H9 (cell line): ENCODE results near the gene DDIAS. TPM values are rescaled to one million over a fixed set of nuclear protein-coding genes. Genes with fewer than 3 reads are reported as not detected.

Source experiments
- DNase-seq: peaks from one replicate; pipeline ENCODE4 v3.0.0-alpha.2; 2017
- H2AFZ ChIP-seq: one replicate; pipeline ENCODE4 v1.6.1; 2013; ENCODE audit warnings: mild to moderate bottlenecking, low read length, control low read depth, moderate library complexity
- H2AK5ac ChIP-seq: 2 replicates; pipeline ENCODE4 v1.6.1; 2013; ENCODE audit warnings: low read length, control low read depth, mixed read lengths; ENCODE audit not compliant: insufficient read length
- H2BK120ac ChIP-seq: one replicate; pipeline ENCODE4 v1.6.1; 2013; ENCODE audit warnings: low read depth, mild to moderate bottlenecking, low read length, control low read depth, inconsistent platforms; ENCODE audit not compliant: poor library complexity, severe bottlenecking
- H2BK12ac ChIP-seq: 2 replicates; pipeline ENCODE4 v1.6.1; 2013; ENCODE audit warnings: low read length, control low read depth, mixed read lengths, low read depth; ENCODE audit not compliant: insufficient read length
- H2BK15ac ChIP-seq: 2 replicates; pipeline ENCODE4 v1.6.1; 2013; ENCODE audit warnings: low read depth, low read length, control low read depth
- H2BK20ac ChIP-seq: one replicate; pipeline ENCODE4 v1.6.1; 2013; ENCODE audit warnings: low read depth, mild to moderate bottlenecking, low read length, control low read depth, inconsistent platforms; ENCODE audit not compliant: poor library complexity, severe bottlenecking
- H2BK5ac ChIP-seq: 2 replicates; pipeline ENCODE4 v1.6.1; 2013; ENCODE audit warnings: low read length, control low read depth, mixed read lengths; ENCODE audit not compliant: insufficient read length
- H3K14ac ChIP-seq: 2 replicates; pipeline ENCODE4 v1.6.1; 2013; ENCODE audit warnings: low read length, control low read depth; ENCODE audit not compliant: insufficient read depth
- H3K18ac ChIP-seq: 2 replicates; pipeline ENCODE4 v1.6.1; 2013; ENCODE audit warnings: low read depth, mild to moderate bottlenecking, mixed read lengths, low read length, control low read depth; ENCODE audit not compliant: insufficient read length
- H3K23ac ChIP-seq: 2 replicates; pipeline ENCODE4 v1.6.1; 2013; ENCODE audit warnings: low read length, control low read depth, mixed read lengths, low read depth; ENCODE audit not compliant: insufficient read length
- H3K23me2 ChIP-seq: 2 replicates; pipeline ENCODE4 v1.6.1; 2013; ENCODE audit warnings: low read depth, mild to moderate bottlenecking, mixed read lengths, low read length, control low read depth; ENCODE audit not compliant: insufficient read length, poor library complexity, severe bottlenecking
- H3K27ac ChIP-seq: 2 replicates; pipeline ENCODE4 v1.5.1; 2013; ENCODE audit warnings: low read length, control low read depth, mixed read lengths, low read depth; ENCODE audit not compliant: insufficient read length
- H3K27me3 ChIP-seq: 2 replicates; pipeline ENCODE4 v1.6.1; 2013; ENCODE audit warnings: low read length, control low read depth, inconsistent platforms; ENCODE audit not compliant: insufficient read depth
- H3K4ac ChIP-seq: 2 replicates; pipeline ENCODE4 v1.6.1; 2013; ENCODE audit warnings: low read depth, mild to moderate bottlenecking, control low read depth, inconsistent platforms, low read length, moderate library complexity
- H3K4me1 ChIP-seq: 2 replicates; pipeline ENCODE4 v1.6.1; 2013; ENCODE audit warnings: low read length, control low read depth, inconsistent platforms; ENCODE audit not compliant: insufficient read depth
- H3K4me2 ChIP-seq: 2 replicates; pipeline ENCODE4 v1.6.1; 2013; ENCODE audit warnings: low read length, control low read depth, mixed read lengths; ENCODE audit not compliant: insufficient read length, insufficient read depth
- H3K56ac ChIP-seq: 2 replicates; pipeline ENCODE4 v1.6.1; 2013; ENCODE audit warnings: low read depth, mild to moderate bottlenecking, mixed read lengths, low read length, control low read depth; ENCODE audit not compliant: insufficient read length
- H3K79me1 ChIP-seq: 2 replicates; pipeline ENCODE4 v1.6.1; 2013; ENCODE audit warnings: low read depth, mild to moderate bottlenecking, moderate library complexity, low read length, control low read depth, inconsistent platforms; ENCODE audit not compliant: insufficient read depth, poor library complexity, severe bottlenecking
- H3K79me2 ChIP-seq: 2 replicates; pipeline ENCODE4 v1.6.1; 2013; ENCODE audit warnings: low read length, control low read depth, inconsistent platforms; ENCODE audit not compliant: insufficient read depth
- H3K9ac ChIP-seq: 2 replicates; pipeline ENCODE4 v1.6.1; 2013; ENCODE audit warnings: low read length, control low read depth, mixed read lengths; ENCODE audit not compliant: insufficient read length; ENCODE audit errors: extremely low read depth
- H3K9me3 ChIP-seq: one replicate; pipeline ENCODE4 v1.6.1; 2013; ENCODE audit warnings: low read depth, low read length, inconsistent platforms; ENCODE audit not compliant: control insufficient read depth
- H3T11ph ChIP-seq: one replicate; pipeline ENCODE4 v1.6.1; 2013; ENCODE audit warnings: mild to moderate bottlenecking, low read length, control low read depth, inconsistent platforms
- H4K20me1 ChIP-seq: one replicate; pipeline ENCODE4 v1.6.1; 2013; ENCODE audit not compliant: control insufficient read depth, insufficient read length, insufficient read depth
- H4K5ac ChIP-seq: 2 replicates; pipeline ENCODE4 v1.6.1; 2013; ENCODE audit warnings: low read depth, mild to moderate bottlenecking, mixed read lengths, low read length, control low read depth; ENCODE audit not compliant: insufficient read length
- H4K8ac ChIP-seq: replicated peaks from 2 replicates; pipeline ENCODE4 v1.6.1; 2013; ENCODE audit warnings: low read length, control low read depth, mixed read lengths, low read depth; ENCODE audit not compliant: insufficient read length
- H4K91ac ChIP-seq: 2 replicates; pipeline ENCODE4 v1.6.1; 2013; ENCODE audit warnings: low read depth, mild to moderate bottlenecking, moderate library complexity, mixed read lengths, low read length, control low read depth; ENCODE audit not compliant: insufficient read length
- H3K27ac Mint-ChIP-seq, 3 experiments: 2 replicates in 2 of 3; 3 replicates in 1 of 3; pipeline ENCODE4 v1.8.0; 2020 to 2021; ENCODE audit warnings: mixed read lengths in 3 of 3, mild to moderate bottlenecking in 1 of 3, moderate library complexity in 1 of 3
- H3K27me3 Mint-ChIP-seq: 2 replicates; pipeline ENCODE4 v1.8.0; 2021; ENCODE audit warnings: low read depth, mild to moderate bottlenecking, moderate library complexity, mixed read lengths
- H3K36me3 Mint-ChIP-seq, 3 experiments: 2 replicates in 2 of 3; 3 replicates in 1 of 3; pipeline ENCODE4 v1.8.0; 2020 to 2021; ENCODE audit warnings: low read depth in 3 of 3, mixed read lengths in 3 of 3; ENCODE audit not compliant: insufficient read depth in 1 of 3
- H3K4me1 Mint-ChIP-seq, 2 experiments: 2 replicates each; pipeline ENCODE4 v1.8.0; 2020; ENCODE audit warnings: mixed read lengths in 2 of 2
- H3K4me3 Mint-ChIP-seq, 2 experiments: 2 replicates in 1 of 2; 3 replicates in 1 of 2; pipeline ENCODE4 v1.8.0; 2020 to 2021; ENCODE audit warnings: mild to moderate bottlenecking in 2 of 2, mixed read lengths in 2 of 2, moderate library complexity in 1 of 2
- H3K9me3 Mint-ChIP-seq, 2 experiments: 2 replicates in 1 of 2; 3 replicates in 1 of 2; pipeline ENCODE4 v1.8.0; 2020; ENCODE audit warnings: mild to moderate bottlenecking in 2 of 2, mixed read lengths in 2 of 2, moderate library complexity in 1 of 2
- CTCF ChIP-seq: fragments of 200-600 bp; sonication (generic); conservative IDR thresholded peaks from 3 replicates; pipeline ENCODE4 v1.8.0; 2021; ENCODE audit warnings: antibody characterized with exemption, mild to moderate bottlenecking
- total RNA-seq: library from RNA; stranded (reverse); gene quantifications from 2 replicates; pipeline ENCODE4 v1.2.1, GENCODE V29; 2021

Gene DDIAS
- total RNA-seq, 1 experiment from 2014 or later = 18.6 TPM

GRCh38 chr11:82908311-82908710, 6.8 kb downstream of the DDIAS start:
- DNase-seq = no peak
- Histone ChIP-seq H3K4me2 (no peak overlapping the region), H2BK20ac (no peak overlapping the region), H3K27me3 (no peaks in the 10 kb centered on the region), H3K23ac (no peak overlapping the region), H3K14ac (no peak overlapping the region), H3K9ac (no peak overlapping the region), H2AFZ (no peak overlapping the region), H3K27ac (no peak overlapping the region), H3K79me1 (peaks cover 3% of the 10 kb centered on the region), H4K8ac (no peak overlapping the region), H4K91ac (no peak overlapping the region), H2BK12ac (no peak overlapping the region), H3K56ac (no peak overlapping the region), H3K18ac (no peak overlapping the region), H4K5ac (no peak overlapping the region), H3K23me2 (no peaks in the 10 kb centered on the region), H4K20me1 (no peaks in the 10 kb centered on the region), H2AK5ac (no peak overlapping the region), H3K79me2 (peaks cover 1% of the 10 kb centered on the region; the same call in 1 of the 2 replicates), H3T11ph (no peak overlapping the region), H3K4me1 (peaks cover 2% of the 10 kb centered on the region; the same call in 1 of the 2 replicates), H2BK15ac (no peak overlapping the region), H3K4ac (no peak overlapping the region), H2BK120ac (no peak overlapping the region), H3K9me3 (no peaks in the 10 kb centered on the region), H2BK5ac (no peak overlapping the region)
- Mint-ChIP-seq H3K9me3 (peaks cover 9% of the 10 kb centered on the region in 2 experiments), H3K4me3 (peak overlapping the region in 1 of 2 experiments; percentile 27; a peak in 1 of 5 replicates), H3K36me3 (peaks cover 15 to 25% (median 25%) of the 10 kb centered on the region in 3 experiments), H3K4me1 (peaks cover 31 to 32% of the 10 kb centered on the region in 2 experiments), H3K27ac (peak overlapping the region; percentile 62 to 91 (median 73); a peak in 5 of 7 replicates), H3K27me3 (no peaks in the 10 kb centered on the region)
- TF ChIP-seq CTCF = no peak
